Ammon's horn (tissue), 1 donor: ENCODE results near the gene PLEKHG7.

Source experiments
- DNase-seq: peaks from one replicate; pipeline ENCODE4 v3.0.0-alpha.2; 2016; ENCODE audit warnings: low spot score

PLEKHG7 gene

DNA sequence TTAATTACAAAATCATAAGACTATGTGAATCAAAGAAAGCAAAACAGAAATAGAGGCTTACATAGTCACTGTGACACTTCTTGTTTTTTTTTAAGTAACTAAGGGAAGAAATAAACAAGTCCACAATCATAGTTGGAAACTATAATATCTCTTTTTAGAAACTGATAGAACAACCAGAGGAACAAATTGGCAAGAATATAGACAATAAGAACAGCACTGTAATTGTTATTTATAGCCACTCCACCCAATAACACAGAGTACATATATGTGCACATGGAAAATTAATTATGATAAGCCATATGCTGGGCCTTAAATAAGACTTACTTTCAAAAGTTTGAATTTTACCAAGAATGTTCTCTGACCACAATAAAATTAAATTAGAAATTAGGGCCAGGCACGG, 101.1 kb downstream of the PLEKHG7 start:
- no peak for DNase-seq

DNA sequence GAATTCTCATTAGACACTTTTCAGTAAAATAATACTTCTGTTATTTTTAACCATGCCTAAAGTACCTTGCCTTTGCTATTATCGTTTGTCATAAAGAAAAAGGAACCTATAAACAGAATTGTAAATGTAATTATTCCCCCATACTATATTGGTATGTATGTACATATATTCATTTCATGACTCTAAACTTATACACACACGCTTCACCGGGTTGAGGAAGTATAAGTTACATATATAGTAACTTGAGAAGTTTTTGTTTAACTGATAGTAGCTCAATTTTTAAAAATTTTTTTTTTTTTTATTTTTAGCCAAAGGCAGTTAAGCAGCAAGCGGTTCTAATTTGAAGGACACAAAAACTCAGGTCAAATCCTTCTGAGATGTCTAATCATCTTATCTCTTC, 107.6 kb downstream of the PLEKHG7 start:
- DNase-seq, result no peak

DNA sequence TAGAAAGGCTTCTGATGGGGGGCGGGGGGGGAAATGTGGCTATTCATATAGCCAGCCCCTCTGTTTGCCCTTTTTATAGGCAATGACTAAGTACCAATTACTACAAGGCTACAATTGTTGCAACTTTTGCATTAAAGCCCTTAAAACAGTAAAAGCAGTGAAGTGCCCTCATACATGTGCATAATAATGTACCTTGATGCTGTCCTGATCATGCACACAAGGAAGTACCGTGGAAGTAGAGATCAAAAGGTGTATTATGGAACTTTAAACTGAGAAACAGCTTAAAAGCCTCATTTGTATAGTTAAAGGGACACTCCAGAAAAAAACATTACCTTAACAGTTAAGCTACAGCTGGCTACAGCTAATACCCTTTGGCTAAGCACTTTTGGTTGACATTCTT, 111.8 kb downstream of the PLEKHG7 start:
- no peak for DNase-seq

GRCh38 chr12:92821142-92821541, 118.4 kb downstream of the PLEKHG7 start:
- no peak for DNase-seq
